HepG2 (cell line): ENCODE data around the gene MAMSTR. TPM values are rescaled to one million over a fixed set of nuclear protein-coding genes. Genes with fewer than 3 reads are reported as not detected.

Source experiments
- AKNA ChIP-seq: sonication (generic); formaldehyde crosslinking; IDR thresholded peaks from 2 replicates; pipeline ENCODE4 v1.4.0; 2020; ENCODE audit warnings: missing genetic modification reagents, borderline replicate concordance
- CREM ChIP-seq, 2 experiments: sonication (generic) in 1 of 2; formaldehyde crosslinking in 1 of 2; IDR thresholded peaks; 2 replicates each; pipeline versions ENCODE4 v1.4.0 to v1.6.1; 2016 to 2020; ENCODE audit warnings: antibody characterized with exemption in 1 of 2, mild to moderate bottlenecking in 1 of 2, missing genetic modification reagents in 1 of 2
- KDM5A ChIP-seq: fragments of 200-600 bp; sonication (generic); IDR thresholded peaks from 2 replicates; pipeline ENCODE4 v1.7.0; 2018; ENCODE audit warnings: antibody characterized with exemption, mild to moderate bottlenecking, low read length, borderline replicate concordance
- MAZ ChIP-seq, 2 experiments: sonication (generic) in 1 of 2; formaldehyde crosslinking in 1 of 2; IDR thresholded peaks; 2 replicates each; pipeline versions ENCODE4 v1.5.0 to v1.6.1; 2012 to 2020; ENCODE audit warnings: low read depth in 2 of 2, mild to moderate bottlenecking in 2 of 2, borderline replicate concordance in 1 of 2, improper control_type of control experiment in 1 of 2, low read length in 1 of 2, missing genetic modification reagents in 1 of 2, moderate library complexity in 1 of 2
- SNAPC4 ChIP-seq: sonication (generic); formaldehyde crosslinking; IDR thresholded peaks from 2 replicates; pipeline ENCODE4 v1.4.0; 2020; ENCODE audit warnings: mild to moderate bottlenecking, missing genetic modification reagents
- ZNF674 ChIP-seq: sonication (generic); formaldehyde crosslinking; IDR thresholded peaks from 2 replicates; pipeline ENCODE4 v1.5.0; 2020; ENCODE audit warnings: low read depth, mild to moderate bottlenecking, missing genetic modification reagents
- ZZZ3 ChIP-seq: sonication (generic); formaldehyde crosslinking; IDR thresholded peaks from 2 replicates; pipeline ENCODE4 v1.4.0; 2020; ENCODE audit warnings: missing genetic modification reagents, mild to moderate bottlenecking, borderline replicate concordance
- polyA plus RNA-seq, 8 experiments: library from polyadenylated mRNA; depleted of rRNA in 3 of 8; stranded (reverse) in 7 of 8; unstranded in 1 of 8; fragments of >200 nt; fragmentation: Illumina TruSeq in 4 of 8; extraction: Trizol in 4 of 8; gene quantifications; 2 replicates each; pipeline versions ENCODE4 v1.2.1 to v1.2.3, GENCODE V29; 2011 to 2016; ENCODE audit warnings: low read depth in 4 of 8, missing spikeins in 1 of 8, mixed read lengths in 1 of 8; ENCODE audit not compliant: insufficient read depth in 1 of 8
- total RNA-seq, 5 experiments: library from RNA; depleted of rRNA; stranded (reverse); fragments of >200 nt; fragmentation: Illumina TruSeq; extraction: Trizol; gene quantifications; 2 replicates each; pipeline ENCODE4 v1.2.3, GENCODE V29; 2016; ENCODE audit warnings: low read depth in 1 of 5
- TF ChIP-seq, protein P1 (sequence below): sonication (generic); formaldehyde crosslinking; IDR thresholded peaks from 2 replicates; pipeline ENCODE4 v1.4.0; 2020; ENCODE audit warnings: low read depth, mild to moderate bottlenecking, missing genetic modification reagents
- TF ChIP-seq, protein P2 (sequence below): sonication (generic); formaldehyde crosslinking; IDR thresholded peaks from 2 replicates; pipeline ENCODE4 v1.5.0; 2020; ENCODE audit warnings: mild to moderate bottlenecking, missing genetic modification reagents

The MAMSTR gene
- total and polyA plus RNA-seq, 2 of the 13 experiments (the other 11 are each of a cell fraction or from before 2014, with no cell fraction given): 2.2 to 2.4 TPM

GRCh38 chr19:48720251-48720612, 707 bp upstream of the MAMSTR start (continued):
- TF ChIP-seq, protein P1, sequence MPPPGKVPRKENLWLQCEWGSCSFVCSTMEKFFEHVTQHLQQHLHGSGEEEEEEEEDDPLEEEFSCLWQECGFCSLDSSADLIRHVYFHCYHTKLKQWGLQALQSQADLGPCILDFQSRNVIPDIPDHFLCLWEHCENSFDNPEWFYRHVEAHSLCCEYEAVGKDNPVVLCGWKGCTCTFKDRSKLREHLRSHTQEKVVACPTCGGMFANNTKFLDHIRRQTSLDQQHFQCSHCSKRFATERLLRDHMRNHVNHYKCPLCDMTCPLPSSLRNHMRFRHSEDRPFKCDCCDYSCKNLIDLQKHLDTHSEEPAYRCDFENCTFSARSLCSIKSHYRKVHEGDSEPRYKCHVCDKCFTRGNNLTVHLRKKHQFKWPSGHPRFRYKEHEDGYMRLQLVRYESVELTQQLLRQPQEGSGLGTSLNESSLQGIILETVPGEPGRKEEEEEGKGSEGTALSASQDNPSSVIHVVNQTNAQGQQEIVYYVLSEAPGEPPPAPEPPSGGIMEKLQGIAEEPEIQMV (CRISPR knock-in tag): no peak
- TF ChIP-seq KDM5A (no peak), SNAPC4 (0 out of 2 replicates have a peak, but pooled peaks have one; percentile 13), AKNA (CRISPR knock-in tag) (0 out of 2 replicates have a peak, but pooled peaks have one; percentile 18), MAZ (IDR thresholded peaks at IDR 0.05; ENCODE audit: borderline replicate concordance, low read depth, low read length) (no peak), MAZ (CRISPR knock-in tag; IDR thresholded peaks at IDR 0.05; ENCODE audit: low read depth) (0 out of 2 replicates have a peak, but pooled peaks have one; percentile 57), ZZZ3 (no peak), CREM (IDR thresholded peaks at IDR 0.05) (no peak), CREM (CRISPR knock-in tag; IDR thresholded peaks at IDR 0.05) (no peak), ZNF674 (CRISPR knock-in tag) (no peak)
- TF ChIP-seq, protein P2, sequence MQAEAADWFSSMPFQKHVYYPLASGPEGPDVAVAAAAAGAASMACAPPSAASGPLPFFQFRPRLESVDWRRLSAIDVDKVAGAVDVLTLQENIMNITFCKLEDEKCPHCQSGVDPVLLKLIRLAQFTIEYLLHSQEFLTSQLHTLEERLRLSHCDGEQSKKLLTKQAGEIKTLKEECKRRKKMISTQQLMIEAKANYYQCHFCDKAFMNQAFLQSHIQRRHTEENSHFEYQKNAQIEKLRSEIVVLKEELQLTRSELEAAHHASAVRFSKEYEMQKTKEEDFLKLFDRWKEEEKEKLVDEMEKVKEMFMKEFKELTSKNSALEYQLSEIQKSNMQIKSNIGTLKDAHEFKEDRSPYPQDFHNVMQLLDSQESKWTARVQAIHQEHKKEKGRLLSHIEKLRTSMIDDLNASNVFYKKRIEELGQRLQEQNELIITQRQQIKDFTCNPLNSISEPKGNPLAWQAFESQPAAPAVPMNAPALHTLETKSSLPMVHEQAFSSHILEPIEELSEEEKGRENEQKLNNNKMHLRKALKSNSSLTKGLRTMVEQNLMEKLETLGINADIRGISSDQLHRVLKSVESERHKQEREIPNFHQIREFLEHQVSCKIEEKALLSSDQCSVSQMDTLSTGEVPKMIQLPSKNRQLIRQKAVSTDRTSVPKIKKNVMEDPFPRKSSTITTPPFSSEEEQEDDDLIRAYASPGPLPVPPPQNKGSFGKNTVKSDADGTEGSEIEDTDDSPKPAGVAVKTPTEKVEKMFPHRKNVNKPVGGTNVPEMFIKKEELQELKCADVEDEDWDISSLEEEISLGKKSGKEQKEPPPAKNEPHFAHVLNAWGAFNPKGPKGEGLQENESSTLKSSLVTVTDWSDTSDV (CRISPR knock-in tag): no peak
